SK-N-MC (cell line): ENCODE measurements around the gene DNAH14.
"Not testable (repeated sequence)": the region's sequence is repeated elsewhere in the genome, so short reads cannot be mapped to it uniquely, and the experiment has no call there.

ENCODE experiments used
- EZH2 ChIP-seq: fragments of 200-600 bp; sonication (generic); IDR thresholded peaks from one replicate; pipeline ENCODE4 v1.6.1; 2017; ENCODE audit warnings: antibody characterized with exemption
- FOXP2 ChIP-seq: optimal IDR thresholded peaks from 2 replicates; pipeline ENCODE3; 2011; ENCODE audit warnings: mild to moderate bottlenecking, moderate library complexity; ENCODE audit not compliant: insufficient read depth; ENCODE audit errors: extremely low read length, control extremely low read depth
- POLR2AphosphoS5 ChIP-seq: IDR thresholded peaks from 2 replicates; pipeline ENCODE4 v1.6.1; 2012; ENCODE audit warnings: mild to moderate bottlenecking, low read depth, low read length, borderline replicate concordance

- not testable (repeated sequence) for TF ChIP-seq EZH2, POLR2AphosphoS5, FOXP2
These were observed 457.4 kb downstream of the DNAH14 start for GRCh38 chr1:225386860-225387259.
